ENCODE measurements around the gene RPA1. TPM values are rescaled to one million over a fixed set of nuclear protein-coding genes. Genes with fewer than 3 reads are reported as not detected.

The RPA1 gene
- total RNA-seq, 4 donors from 2014 or later: 15.9 to 108 (median 41.5) TPM

DNA sequence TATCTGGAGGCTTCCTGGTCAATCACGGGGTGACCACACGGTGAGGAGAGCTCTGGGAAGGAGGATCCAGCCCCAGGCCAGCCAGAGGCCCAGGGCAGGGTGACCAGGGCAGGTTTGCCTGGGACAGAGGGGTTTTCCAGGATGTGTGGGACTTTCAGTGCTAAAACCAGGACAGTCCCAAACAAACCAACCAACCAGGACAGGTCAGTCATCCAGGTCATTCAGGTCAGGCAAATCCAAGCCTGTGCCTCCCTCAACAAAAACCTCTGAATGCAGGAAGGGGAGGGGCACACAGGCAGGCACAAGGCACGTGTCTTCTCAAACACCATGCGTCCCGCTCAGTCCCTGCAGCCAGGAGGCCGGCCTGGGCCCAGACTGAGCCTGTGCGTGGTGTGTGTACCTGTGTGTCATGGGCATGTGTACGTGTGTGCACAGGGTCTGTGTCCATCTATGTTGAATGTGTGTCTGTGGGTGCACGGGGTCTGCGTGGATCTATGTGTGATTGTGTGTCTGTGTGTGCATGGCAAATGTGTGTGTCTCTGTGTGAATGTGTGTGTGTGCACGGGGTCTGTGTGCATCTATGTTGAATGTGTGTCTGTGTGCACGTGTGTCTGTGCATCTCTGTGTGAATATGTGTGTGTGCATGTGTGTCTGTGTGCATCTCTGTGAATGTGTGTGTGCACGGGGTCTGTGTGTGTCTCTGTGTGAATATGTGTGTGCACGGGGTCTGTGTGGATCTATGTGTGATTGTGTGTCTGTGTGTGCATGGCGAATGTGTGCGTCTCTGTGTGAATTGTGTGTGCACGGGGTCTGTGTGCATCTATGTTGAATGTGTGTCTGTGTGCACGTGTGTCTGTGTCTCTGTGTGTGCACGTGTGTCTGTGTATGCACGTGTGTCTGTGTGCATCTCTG, 116.5 kb downstream of the RPA1 start:
- H3K27ac ChIP-seq: no peak overlapping the region
- no peaks in the 10 kb centered on the region for H3K9me3 ChIP-seq
- intact Hi-C loops (cut with DNase I; ENCODE audit: low total_unique reads): no loop called here
- no peaks in the 10 kb centered on the region for H3K36me3 ChIP-seq
- no peaks in the 10 kb centered on the region for H3K4me1 ChIP-seq
- no peaks in the 10 kb centered on the region for H3K27me3 ChIP-seq
- H3K4me3 ChIP-seq: no peak overlapping the region
- no peak for TF ChIP-seq POLR2A (IDR thresholded peaks at IDR 0.05)
- TF ChIP-seq, protein P1, sequence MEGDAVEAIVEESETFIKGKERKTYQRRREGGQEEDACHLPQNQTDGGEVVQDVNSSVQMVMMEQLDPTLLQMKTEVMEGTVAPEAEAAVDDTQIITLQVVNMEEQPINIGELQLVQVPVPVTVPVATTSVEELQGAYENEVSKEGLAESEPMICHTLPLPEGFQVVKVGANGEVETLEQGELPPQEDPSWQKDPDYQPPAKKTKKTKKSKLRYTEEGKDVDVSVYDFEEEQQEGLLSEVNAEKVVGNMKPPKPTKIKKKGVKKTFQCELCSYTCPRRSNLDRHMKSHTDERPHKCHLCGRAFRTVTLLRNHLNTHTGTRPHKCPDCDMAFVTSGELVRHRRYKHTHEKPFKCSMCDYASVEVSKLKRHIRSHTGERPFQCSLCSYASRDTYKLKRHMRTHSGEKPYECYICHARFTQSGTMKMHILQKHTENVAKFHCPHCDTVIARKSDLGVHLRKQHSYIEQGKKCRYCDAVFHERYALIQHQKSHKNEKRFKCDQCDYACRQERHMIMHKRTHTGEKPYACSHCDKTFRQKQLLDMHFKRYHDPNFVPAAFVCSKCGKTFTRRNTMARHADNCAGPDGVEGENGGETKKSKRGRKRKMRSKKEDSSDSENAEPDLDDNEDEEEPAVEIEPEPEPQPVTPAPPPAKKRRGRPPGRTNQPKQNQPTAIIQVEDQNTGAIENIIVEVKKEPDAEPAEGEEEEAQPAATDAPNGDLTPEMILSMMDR (IDR thresholded peaks at IDR 0.05): no peak
- DNase-seq: no peak

DNA sequence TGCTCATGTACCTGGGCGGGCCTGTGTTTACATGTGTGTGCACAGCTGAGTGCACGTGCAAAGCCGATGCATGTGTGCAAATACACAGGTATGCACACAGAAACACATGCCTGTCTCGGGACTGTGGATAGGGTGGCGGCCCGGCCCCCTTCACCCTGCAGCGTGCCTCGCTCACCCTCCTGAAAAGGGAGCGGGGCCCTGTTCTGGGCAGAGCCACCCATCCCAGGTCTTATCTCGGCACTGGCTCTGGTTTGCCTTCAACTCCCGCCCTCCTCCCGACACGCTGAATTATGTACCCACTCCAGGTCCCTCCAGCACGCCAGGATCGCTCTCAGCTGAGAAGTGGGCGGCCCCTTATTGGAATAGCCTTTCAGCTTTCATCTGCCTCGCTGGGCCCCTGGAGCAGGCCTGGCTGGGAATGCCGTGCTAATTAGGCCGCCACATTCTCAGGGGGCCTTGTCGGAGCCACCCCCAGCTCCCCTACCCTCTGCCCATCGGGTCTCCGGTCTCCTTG, 117.5 kb downstream of the RPA1 start:
- no peak for DNase-seq
- H3K27me3 ChIP-seq: no peaks in the 10 kb centered on the region
- H3K4me1 ChIP-seq: no peaks in the 10 kb centered on the region
- no peak overlapping the region for H3K4me3 ChIP-seq
- H3K9me3 ChIP-seq: no peaks in the 10 kb centered on the region
- H3K27ac ChIP-seq: no peak overlapping the region
- H3K36me3 ChIP-seq: no peaks in the 10 kb centered on the region
- intact Hi-C loops (cut with DNase I; ENCODE audit: low total_unique reads): no loop called here
- TF ChIP-seq, protein P1 (IDR thresholded peaks at IDR 0.05): no peak
- no peak for TF ChIP-seq POLR2A (IDR thresholded peaks at IDR 0.05)

DNA sequence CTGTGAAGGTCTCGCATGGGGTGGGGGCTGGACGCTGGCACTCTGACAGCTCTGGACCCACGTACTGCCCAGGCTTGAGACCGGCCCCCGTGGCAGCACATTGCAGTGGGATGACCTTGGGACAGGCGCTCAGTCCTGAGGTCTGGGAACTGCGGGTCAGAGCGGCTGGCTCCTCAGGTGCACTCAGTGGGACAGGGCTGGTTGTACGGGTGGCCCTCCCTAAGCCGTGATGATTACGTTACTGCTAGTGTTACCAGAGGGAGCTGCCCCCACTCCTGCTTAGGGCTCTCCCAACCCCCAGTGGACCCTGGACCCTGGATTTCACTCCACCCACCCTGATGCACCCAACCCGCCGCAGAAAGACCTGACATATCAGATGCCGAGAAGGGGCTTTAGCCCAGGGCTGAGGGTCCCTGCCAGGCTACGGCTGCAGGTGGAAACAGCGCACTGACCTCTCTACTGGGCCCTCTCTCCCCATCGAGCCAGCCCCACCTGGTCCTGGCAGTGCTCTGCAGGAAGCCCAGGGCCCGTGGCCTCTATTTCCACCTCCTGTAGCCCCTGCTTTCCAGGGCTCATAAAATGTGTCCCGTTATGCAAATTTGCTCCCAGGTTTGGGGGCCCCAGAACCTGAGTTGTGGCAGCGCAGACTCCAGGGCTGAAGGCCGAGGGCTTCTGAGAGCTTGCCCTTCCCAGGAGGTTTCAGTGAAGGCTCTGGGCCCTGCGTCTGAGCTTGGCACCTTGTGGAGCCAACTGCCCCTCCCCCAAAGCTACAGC, 118.1 kb downstream of the RPA1 start:
- Histone ChIP-seq H3K27me3 (no peaks in the 10 kb centered on the region), H3K27ac (no peak overlapping the region), H3K9me3 (no peaks in the 10 kb centered on the region), H3K4me3 (no peak overlapping the region), H3K4me1 (no peaks in the 10 kb centered on the region), H3K36me3 (no peaks in the 10 kb centered on the region)
- TF ChIP-seq POLR2A (IDR thresholded peaks at IDR 0.05): no peak
- TF ChIP-seq, protein P1 (IDR thresholded peaks at IDR 0.05): no peak
- intact Hi-C loops (cut with DNase I; ENCODE audit: low total_unique reads): no loop called here
- DNase-seq: no peak

DNA sequence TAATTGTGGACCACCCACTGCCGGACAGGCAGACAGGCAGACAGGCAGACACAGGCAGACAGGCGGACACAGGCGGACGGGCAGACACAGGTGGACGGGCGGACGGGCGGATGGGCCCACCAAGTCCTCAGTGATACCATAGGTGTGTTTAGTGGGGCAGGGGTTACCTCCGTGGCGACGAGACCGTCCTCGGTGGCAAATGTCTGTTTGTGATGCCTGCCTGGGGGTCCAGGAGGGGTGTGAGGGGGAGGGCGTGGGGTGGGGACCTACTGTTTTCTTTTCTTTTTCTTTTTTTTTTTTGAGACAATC, 118.7 kb downstream of the RPA1 start:
- Histone ChIP-seq H3K4me3 (no peak overlapping the region), H3K36me3 (no peaks in the 10 kb centered on the region), H3K9me3 (no peaks in the 10 kb centered on the region), H3K27me3 (no peaks in the 10 kb centered on the region), H3K27ac (no peak overlapping the region), H3K4me1 (no peaks in the 10 kb centered on the region)
- intact Hi-C loops (cut with DNase I; ENCODE audit: low total_unique reads): no loop called here
- DNase-seq: no peak
- TF ChIP-seq POLR2A (IDR thresholded peaks at IDR 0.05): no peak
- TF ChIP-seq, protein P1 (IDR thresholded peaks at IDR 0.05): no peak

Other genes with a start within 250 kb of the RPA1 start
- gene SLC43A2, start 201.2 kb upstream of the RPA1 start, total RNA-seq: 10 to 100 TPM in 1 of 4 donors, 1 to 10 TPM in 3; 3.6 to 15.6 (median 6.8) TPM
- gene SCARF1, start 184.3 kb upstream of the RPA1 start, total RNA-seq: 10 to 100 TPM in 2 of 4 donors, 1 to 10 TPM in 2; 4.4 to 33.2 (median 14.2) TPM
- gene RILP, start 180.1 kb upstream of the RPA1 start, total RNA-seq: 10 to 100 TPM in 2 of 4 donors, 1 to 10 TPM in 2; 1.5 to 13.3 (median 8.5) TPM
- gene PRPF8, start 145.1 kb upstream of the RPA1 start, total RNA-seq: 100 to 1,000 TPM; 123 to 413 (median 243) TPM
- 1 to 10 TPM in 3 of 4 donors, under 1 TPM in 1; 0.88 to 8.0 (median 5.4) TPM for gene TLCD2, start 119.6 kb upstream of the RPA1 start, total RNA-seq
- gene WDR81, start 105.3 kb upstream of the RPA1 start, total RNA-seq: 10 to 100 TPM; 23.6 to 40.7 (median 29.9) TPM
- gene SERPINF2, start 87.1 kb upstream of the RPA1 start, total RNA-seq: 10 to 100 TPM in 2 of 4 donors, 1 to 10 TPM in 1, under 1 TPM in 1; 0.83 to 21.5 (median 10.0) TPM
- gene SERPINF1, start 67.9 kb upstream of the RPA1 start, total RNA-seq: 100 to 1,000 TPM; 217 to 567 (median 435) TPM
- gene SMYD4, start 103 bp upstream of the RPA1 start, total RNA-seq: 100 to 1,000 TPM in 1 of 4 donors, 10 to 100 TPM in 3; 19.1 to 101 (median 30.5) TPM
- 1 to 10 TPM in 3 of 4 donors, not detected in 1; 1.4 to 4.9 (median 1.9) TPM for gene RTN4RL1, start 195.3 kb downstream of the RPA1 start, total RNA-seq
- gene DPH1, start 200.1 kb downstream of the RPA1 start, total RNA-seq: 100 to 1,000 TPM in 1 of 4 donors, 10 to 100 TPM in 3; 26.8 to 121 (median 49.1) TPM
- gene OVCA2, start 212.0 kb downstream of the RPA1 start, total RNA-seq: 10 to 100 TPM in 3 of 4 donors, 1 to 10 TPM in 1; 7.9 to 27.4 (median 19.8) TPM
- gene HIC1, start 225.1 kb downstream of the RPA1 start, total RNA-seq: 10 to 100 TPM; 21.8 to 86.9 (median 54.2) TPM

Measured in uterus (tissue), 4 donors.